Endothelial cell (in vitro differentiated cells): ENCODE results near the gene RBMS3. TPM values are rescaled to one million over a fixed set of nuclear protein-coding genes. Genes with fewer than 3 reads are reported as not detected.
"Not testable (repeated sequence)": the region's sequence is repeated elsewhere in the genome, so short reads cannot be mapped to it uniquely, and the experiment has no call there.

ENCODE experiments used
- DNase-seq: peaks from one replicate; pipeline ENCODE4 v3.0.0; 2021; ENCODE audit warnings: low spot score
- H3K27ac Mint-ChIP-seq: one replicate; pipeline ENCODE4 v1.8.0; 2021; ENCODE audit warnings: mixed read lengths, inconsistent platforms; ENCODE audit not compliant: unreplicated experiment
- H3K27me3 Mint-ChIP-seq: one replicate; pipeline ENCODE4 v1.8.0; 2021; ENCODE audit warnings: mild to moderate bottlenecking, moderate library complexity, mixed read lengths, inconsistent platforms; ENCODE audit not compliant: unreplicated experiment
- H3K36me3 Mint-ChIP-seq: one replicate; pipeline ENCODE4 v1.8.0; 2021; ENCODE audit warnings: mild to moderate bottlenecking, low read depth, mixed read lengths, inconsistent platforms; ENCODE audit not compliant: unreplicated experiment
- H3K4me1 Mint-ChIP-seq: one replicate; pipeline ENCODE4 v1.8.0; 2021; ENCODE audit warnings: mild to moderate bottlenecking, mixed read lengths, inconsistent platforms; ENCODE audit not compliant: unreplicated experiment
- H3K4me3 Mint-ChIP-seq: one replicate; pipeline ENCODE4 v1.8.0; 2021; ENCODE audit warnings: mild to moderate bottlenecking, mixed read lengths, inconsistent platforms; ENCODE audit not compliant: unreplicated experiment
- H3K9me3 Mint-ChIP-seq: one replicate; pipeline ENCODE4 v1.8.0; 2021; ENCODE audit warnings: mixed read lengths, inconsistent platforms; ENCODE audit not compliant: unreplicated experiment
- total RNA-seq: library from RNA; stranded (reverse); fragmentation: NEBNext Ultra II Directional; extraction: Animal tissue kit (Norgen Biotek cat#: 25700); gene quantifications from one replicate; pipeline ENCODE4 v1.2.1, GENCODE V29; 2021; ENCODE audit not compliant: unreplicated experiment
- TF ChIP-seq, protein P1 (sequence below): fragments of 200-600 bp; sonication (generic); IDR thresholded peaks from one replicate; pipeline ENCODE4 v1.5.0; 2021; ENCODE audit warnings: antibody characterized with exemption; ENCODE audit not compliant: unreplicated experiment

Gene RBMS3
- total RNA-seq, 1 donor from 2014 or later = 30.9 TPM

DNA sequence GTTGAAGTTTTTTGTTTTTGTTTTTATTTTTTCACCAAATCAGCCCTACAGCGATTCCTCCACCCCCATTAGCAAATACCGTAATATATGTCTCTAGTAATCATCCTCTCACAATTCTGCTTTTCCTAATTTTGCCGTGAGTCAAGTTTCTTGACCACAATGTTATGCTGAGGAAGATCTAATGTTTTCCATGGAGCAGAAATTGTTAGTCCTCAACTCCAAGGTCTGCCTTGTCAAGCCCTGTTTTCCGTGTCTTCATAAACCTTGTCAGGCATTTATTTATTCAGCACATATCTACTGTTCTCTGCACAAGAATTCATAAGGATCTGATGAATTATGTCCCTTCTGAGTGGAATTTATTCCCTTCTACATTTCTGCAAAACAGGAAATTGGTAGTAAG lies 372.8 kb downstream of the RBMS3 start:
- H3K4me3 Mint-ChIP-seq = no peak overlapping the region
- no peak for DNase-seq
- H3K9me3 Mint-ChIP-seq = no peaks in the 10 kb centered on the region
- H3K4me1 Mint-ChIP-seq = peaks cover 8% of the 10 kb centered on the region
- H3K36me3 Mint-ChIP-seq = no peaks in the 10 kb centered on the region
- no peaks in the 10 kb centered on the region for H3K27me3 Mint-ChIP-seq
- H3K27ac Mint-ChIP-seq = no peak overlapping the region
- TF ChIP-seq, protein P1, sequence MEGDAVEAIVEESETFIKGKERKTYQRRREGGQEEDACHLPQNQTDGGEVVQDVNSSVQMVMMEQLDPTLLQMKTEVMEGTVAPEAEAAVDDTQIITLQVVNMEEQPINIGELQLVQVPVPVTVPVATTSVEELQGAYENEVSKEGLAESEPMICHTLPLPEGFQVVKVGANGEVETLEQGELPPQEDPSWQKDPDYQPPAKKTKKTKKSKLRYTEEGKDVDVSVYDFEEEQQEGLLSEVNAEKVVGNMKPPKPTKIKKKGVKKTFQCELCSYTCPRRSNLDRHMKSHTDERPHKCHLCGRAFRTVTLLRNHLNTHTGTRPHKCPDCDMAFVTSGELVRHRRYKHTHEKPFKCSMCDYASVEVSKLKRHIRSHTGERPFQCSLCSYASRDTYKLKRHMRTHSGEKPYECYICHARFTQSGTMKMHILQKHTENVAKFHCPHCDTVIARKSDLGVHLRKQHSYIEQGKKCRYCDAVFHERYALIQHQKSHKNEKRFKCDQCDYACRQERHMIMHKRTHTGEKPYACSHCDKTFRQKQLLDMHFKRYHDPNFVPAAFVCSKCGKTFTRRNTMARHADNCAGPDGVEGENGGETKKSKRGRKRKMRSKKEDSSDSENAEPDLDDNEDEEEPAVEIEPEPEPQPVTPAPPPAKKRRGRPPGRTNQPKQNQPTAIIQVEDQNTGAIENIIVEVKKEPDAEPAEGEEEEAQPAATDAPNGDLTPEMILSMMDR = no peak

DNA sequence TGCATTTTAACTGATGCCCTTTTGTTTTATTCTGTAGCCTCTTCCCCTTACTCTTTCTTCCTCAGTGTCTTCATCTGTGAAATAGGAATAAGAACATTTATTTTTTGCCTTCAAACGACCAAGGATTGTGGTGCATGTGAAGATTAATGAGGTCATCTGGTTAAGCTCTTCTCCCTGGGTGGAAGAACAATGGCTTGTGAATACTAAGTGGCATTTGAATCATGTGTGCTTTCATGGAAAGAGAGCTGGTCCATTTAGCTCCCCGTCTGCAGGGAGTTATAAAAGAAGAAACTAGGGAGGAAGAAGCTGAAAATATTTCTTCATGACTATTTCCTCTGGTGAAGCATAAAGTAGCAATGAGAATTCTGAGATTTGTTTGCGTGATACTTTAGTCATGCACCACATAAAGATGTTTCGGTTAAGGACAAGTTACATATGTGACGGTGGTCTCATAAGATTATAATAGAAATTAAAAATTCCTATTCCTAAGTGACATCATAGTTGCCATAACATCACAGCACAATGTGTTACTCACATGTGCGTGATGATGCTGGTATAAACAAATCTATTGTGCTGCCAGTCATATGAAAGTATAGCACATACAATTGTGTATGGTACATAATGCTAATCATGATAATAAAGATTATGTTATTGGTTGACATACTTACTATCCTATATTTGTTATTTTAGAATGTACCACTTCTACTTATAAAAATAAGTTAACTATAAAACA lies 374.3 kb downstream of the RBMS3 start:
- no peak overlapping the region for H3K4me3 Mint-ChIP-seq
- no peak for DNase-seq
- H3K9me3 Mint-ChIP-seq = no peaks in the 10 kb centered on the region

DNA sequence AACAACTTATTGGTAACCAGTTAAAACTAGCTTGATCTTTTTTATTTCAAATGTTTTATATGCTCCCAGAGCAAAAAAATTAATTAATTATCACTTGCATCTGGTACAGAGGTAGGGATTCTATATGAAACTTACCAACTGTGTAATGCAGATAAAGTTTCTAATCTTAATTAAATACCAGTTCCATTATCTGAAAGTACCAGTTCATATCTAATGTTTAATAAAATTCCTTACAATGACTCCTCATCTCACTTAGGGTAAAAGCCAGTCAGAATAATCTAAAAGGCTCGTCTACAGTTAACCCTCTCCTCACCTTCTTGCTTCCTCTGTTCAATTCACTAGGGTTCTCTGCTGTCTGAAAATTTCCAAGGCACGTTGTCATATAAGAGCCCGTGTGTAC lies 384.8 kb downstream of the RBMS3 start:
- Mint-ChIP-seq H3K4me3 (no peak overlapping the region), H3K4me1 (no peaks in the 10 kb centered on the region), H3K27me3 (no peaks in the 10 kb centered on the region), H3K9me3 (no peaks in the 10 kb centered on the region), H3K27ac (no peak overlapping the region), H3K36me3 (no peaks in the 10 kb centered on the region)
- DNase-seq = no peak
- TF ChIP-seq, protein P1 = no peak

More for the DNA sequence above, 374.3 kb downstream of the RBMS3 start:
- no peaks in the 10 kb centered on the region for H3K27me3 Mint-ChIP-seq
- TF ChIP-seq, protein P1 = no peak
- H3K4me1 Mint-ChIP-seq = peaks cover 4% of the 10 kb centered on the region
- no peaks in the 10 kb centered on the region for H3K36me3 Mint-ChIP-seq
- no peak overlapping the region for H3K27ac Mint-ChIP-seq

DNA sequence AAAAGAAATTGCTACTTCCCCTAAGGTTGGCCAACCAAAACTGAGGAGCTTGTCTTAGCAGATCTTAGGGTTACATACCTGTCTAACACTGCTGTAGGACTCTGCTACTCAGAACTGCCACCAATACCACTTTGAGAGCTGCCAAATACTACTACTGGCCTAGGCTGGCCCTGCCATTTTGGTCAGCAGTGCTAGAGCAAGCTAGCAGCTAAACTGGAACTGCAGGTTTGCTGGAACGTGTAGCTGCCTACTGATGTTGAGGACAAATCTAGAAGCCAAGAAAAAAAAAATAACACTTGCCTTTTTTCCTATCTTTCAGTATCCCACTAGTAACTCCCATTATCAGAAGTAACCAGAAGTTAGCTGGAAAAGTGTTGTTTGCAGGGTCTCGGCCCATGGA lies 387.4 kb downstream of the RBMS3 start:
- Mint-ChIP-seq H3K36me3 (no peaks in the 10 kb centered on the region), H3K27me3 (no peaks in the 10 kb centered on the region), H3K9me3 (no peaks in the 10 kb centered on the region), H3K4me3 (no peak overlapping the region), H3K4me1 (no peaks in the 10 kb centered on the region), H3K27ac (no peak overlapping the region)
- TF ChIP-seq, protein P1 = no peak
- no peak for DNase-seq

DNA sequence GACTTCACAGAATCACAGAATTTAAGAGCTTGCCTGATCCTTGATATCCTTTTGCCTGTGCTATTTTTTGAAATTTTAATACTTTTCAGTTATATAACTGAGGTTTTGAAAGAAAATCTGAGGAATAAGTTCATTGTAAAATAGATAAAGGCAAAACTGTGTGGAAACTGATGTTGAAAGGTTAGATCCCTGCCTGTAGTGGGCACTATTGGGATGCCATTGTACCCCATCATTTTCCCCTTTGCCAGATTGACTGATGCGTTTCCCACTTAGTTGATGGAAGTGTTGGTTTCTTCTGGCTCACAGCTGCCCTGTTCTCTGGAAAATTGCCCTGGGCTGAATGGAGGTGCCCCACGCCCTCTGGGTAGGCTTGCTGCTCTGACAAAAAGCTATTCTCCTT lies 387.9 kb downstream of the RBMS3 start:
- Mint-ChIP-seq H3K4me1 (no peaks in the 10 kb centered on the region), H3K27me3 (no peaks in the 10 kb centered on the region), H3K36me3 (no peaks in the 10 kb centered on the region), H3K27ac (no peak overlapping the region), H3K4me3 (no peak overlapping the region), H3K9me3 (no peaks in the 10 kb centered on the region)
- TF ChIP-seq, protein P1 = no peak
- DNase-seq = no peak

DNA sequence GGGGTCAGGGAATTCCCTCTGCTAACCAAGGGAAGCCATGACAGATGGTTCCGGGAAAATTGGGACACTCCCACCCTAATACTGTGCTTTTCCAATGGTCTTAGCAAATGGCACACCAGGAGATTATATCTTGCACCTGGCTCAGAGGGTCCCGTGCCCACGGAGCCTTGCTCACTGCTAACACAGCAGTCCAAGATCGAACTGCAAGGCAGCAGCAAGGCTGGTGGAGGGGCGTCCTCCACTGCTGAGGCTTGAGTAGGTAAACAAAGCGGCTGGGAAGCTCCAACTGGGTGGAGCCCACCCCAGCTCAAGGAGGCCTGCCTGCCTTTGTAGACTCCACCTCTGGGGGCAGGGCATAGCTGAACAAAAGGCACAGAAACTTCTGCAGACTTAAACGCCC lies 389.6 kb downstream of the RBMS3 start:
- H3K36me3 Mint-ChIP-seq, H3K27me3 Mint-ChIP-seq, DNase-seq, H3K4me1 Mint-ChIP-seq, H3K9me3 Mint-ChIP-seq, H3K27ac Mint-ChIP-seq, H3K4me3 Mint-ChIP-seq: not testable (repeated sequence)
